Measurements from ENCODE around the gene MALSU1. TPM values are rescaled to one million over a fixed set of nuclear protein-coding genes. Genes with fewer than 3 reads are reported as not detected.
A peak's percentile ranks its signal among the peaks of the same experiment; 100 is the strongest.

The MALSU1 gene
- total RNA-seq, 1 donor from 2014 or later: 40.9 TPM

GRCh38 chr7:23336086-23336485 is 36.9 kb downstream of the MALSU1 start:
- no peak overlapping the region for H3K4me3 Mint-ChIP-seq (ENCODE audit: unreplicated experiment)
- no peak for DNase-seq (ENCODE audit: low spot score)
- H3K4me1 Mint-ChIP-seq (ENCODE audit: low read depth): peaks cover 80% of the 10 kb centered on the region
- TF ChIP-seq, protein P1, sequence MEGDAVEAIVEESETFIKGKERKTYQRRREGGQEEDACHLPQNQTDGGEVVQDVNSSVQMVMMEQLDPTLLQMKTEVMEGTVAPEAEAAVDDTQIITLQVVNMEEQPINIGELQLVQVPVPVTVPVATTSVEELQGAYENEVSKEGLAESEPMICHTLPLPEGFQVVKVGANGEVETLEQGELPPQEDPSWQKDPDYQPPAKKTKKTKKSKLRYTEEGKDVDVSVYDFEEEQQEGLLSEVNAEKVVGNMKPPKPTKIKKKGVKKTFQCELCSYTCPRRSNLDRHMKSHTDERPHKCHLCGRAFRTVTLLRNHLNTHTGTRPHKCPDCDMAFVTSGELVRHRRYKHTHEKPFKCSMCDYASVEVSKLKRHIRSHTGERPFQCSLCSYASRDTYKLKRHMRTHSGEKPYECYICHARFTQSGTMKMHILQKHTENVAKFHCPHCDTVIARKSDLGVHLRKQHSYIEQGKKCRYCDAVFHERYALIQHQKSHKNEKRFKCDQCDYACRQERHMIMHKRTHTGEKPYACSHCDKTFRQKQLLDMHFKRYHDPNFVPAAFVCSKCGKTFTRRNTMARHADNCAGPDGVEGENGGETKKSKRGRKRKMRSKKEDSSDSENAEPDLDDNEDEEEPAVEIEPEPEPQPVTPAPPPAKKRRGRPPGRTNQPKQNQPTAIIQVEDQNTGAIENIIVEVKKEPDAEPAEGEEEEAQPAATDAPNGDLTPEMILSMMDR (IDR thresholded peaks at IDR 0.05): no peak
- peaks cover 6% of the 10 kb centered on the region for H3K9me3 Mint-ChIP-seq (ENCODE audit: low read depth)
- peaks cover 20% of the 10 kb centered on the region for H3K36me3 Mint-ChIP-seq (ENCODE audit: low read depth)
- H3K27me3 Mint-ChIP-seq (ENCODE audit: low read depth): no peaks in the 10 kb centered on the region
- peak overlapping the region; percentile 91 for H3K27ac Mint-ChIP-seq (ENCODE audit: unreplicated experiment)

DNA sequence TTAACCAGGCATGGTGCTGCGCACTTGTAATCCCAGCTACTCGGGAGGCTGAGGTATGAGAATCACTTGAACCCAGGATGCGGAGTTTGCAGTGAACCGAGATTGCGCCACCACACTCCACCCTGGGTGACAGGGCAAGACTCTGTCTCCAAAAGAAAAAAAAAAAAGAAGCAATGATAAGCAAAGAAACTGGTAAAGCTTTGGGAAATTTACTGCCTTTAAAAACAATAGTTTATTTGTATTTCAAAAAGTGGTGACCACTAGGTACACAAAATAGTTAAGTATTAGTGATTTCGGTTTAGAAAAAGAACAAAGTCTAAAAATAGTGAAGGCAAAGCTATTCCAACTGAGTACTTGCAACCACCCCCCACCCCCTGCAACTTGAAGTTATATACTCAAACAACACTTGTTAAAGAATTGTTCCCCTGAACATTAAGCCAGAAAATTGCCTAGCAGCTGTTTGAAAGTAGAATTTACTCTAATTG is 37.7 kb downstream of the MALSU1 start:
- DNase-seq (ENCODE audit: low spot score): no peak
- H3K9me3 Mint-ChIP-seq (ENCODE audit: low read depth): peaks cover 6% of the 10 kb centered on the region
- no peak overlapping the region for H3K4me3 Mint-ChIP-seq (ENCODE audit: unreplicated experiment)
- H3K36me3 Mint-ChIP-seq (ENCODE audit: low read depth): peaks cover 19% of the 10 kb centered on the region
- peaks cover 76% of the 10 kb centered on the region for H3K4me1 Mint-ChIP-seq (ENCODE audit: low read depth)
- no peak overlapping the region for H3K27ac Mint-ChIP-seq (ENCODE audit: unreplicated experiment)
- TF ChIP-seq, protein P1 (IDR thresholded peaks at IDR 0.05): no peak
- no peaks in the 10 kb centered on the region for H3K27me3 Mint-ChIP-seq (ENCODE audit: low read depth)

DNA sequence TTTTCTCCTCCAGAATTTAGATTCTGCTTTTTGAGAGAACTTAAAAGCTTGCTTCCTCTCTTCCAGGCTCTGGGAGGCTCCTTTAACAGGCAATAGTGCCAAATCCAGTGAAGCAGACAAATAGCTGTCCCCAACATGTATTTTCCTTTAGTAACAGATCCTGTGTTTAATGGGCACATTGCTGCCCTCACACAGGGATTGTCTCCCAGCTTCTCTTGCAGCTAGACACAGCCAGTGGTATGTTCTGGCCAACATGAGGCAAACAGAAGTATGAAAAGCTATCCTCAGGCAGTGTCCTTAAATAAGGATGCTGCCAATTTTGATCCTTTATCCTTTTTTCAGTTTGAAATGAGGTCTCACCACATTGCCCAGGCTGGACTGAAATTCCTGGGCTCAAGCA is 38.2 kb downstream of the MALSU1 start:
- peaks cover 6% of the 10 kb centered on the region for H3K9me3 Mint-ChIP-seq (ENCODE audit: low read depth)
- DNase-seq (ENCODE audit: low spot score): no peak
- H3K27ac Mint-ChIP-seq (ENCODE audit: unreplicated experiment): peak overlapping the region; percentile 25
- H3K27me3 Mint-ChIP-seq (ENCODE audit: low read depth): no peaks in the 10 kb centered on the region
- peaks cover 19% of the 10 kb centered on the region for H3K36me3 Mint-ChIP-seq (ENCODE audit: low read depth)
- peaks cover 72% of the 10 kb centered on the region for H3K4me1 Mint-ChIP-seq (ENCODE audit: low read depth)
- no peak overlapping the region for H3K4me3 Mint-ChIP-seq (ENCODE audit: unreplicated experiment)
- TF ChIP-seq, protein P1 (IDR thresholded peaks at IDR 0.05): no peak

DNA sequence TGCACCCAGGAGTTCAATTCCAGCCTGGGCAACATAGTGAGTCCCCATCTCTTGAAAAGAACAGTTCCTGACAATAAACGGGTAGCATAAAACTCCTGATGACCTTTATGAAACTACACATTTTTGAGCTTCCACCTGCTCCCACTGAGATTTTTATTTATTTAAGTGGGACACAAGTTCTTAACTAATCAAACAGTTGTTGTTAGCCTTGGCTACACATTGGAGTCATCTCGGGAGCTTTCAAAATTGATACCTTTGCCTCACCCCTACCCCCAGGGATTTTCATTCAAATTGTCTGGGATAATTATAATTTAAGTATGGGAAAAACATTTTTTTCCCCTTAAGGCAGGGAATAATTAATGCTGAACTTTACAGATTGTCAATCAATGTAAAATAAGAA is 39.3 kb downstream of the MALSU1 start:
- peaks cover 21% of the 10 kb centered on the region for H3K36me3 Mint-ChIP-seq (ENCODE audit: low read depth)
- H3K27me3 Mint-ChIP-seq (ENCODE audit: low read depth): no peaks in the 10 kb centered on the region
- H3K27ac Mint-ChIP-seq (ENCODE audit: unreplicated experiment): no peak overlapping the region
- H3K4me1 Mint-ChIP-seq (ENCODE audit: low read depth): peaks cover 64% of the 10 kb centered on the region
- no peak for DNase-seq (ENCODE audit: low spot score)
- no peak overlapping the region for H3K4me3 Mint-ChIP-seq (ENCODE audit: unreplicated experiment)
- TF ChIP-seq, protein P1 (IDR thresholded peaks at IDR 0.05): no peak
- peaks cover 6% of the 10 kb centered on the region for H3K9me3 Mint-ChIP-seq (ENCODE audit: low read depth)

GRCh38 chr7:23338863-23339262 is 39.7 kb downstream of the MALSU1 start:
- DNase-seq (ENCODE audit: low spot score): no peak
- TF ChIP-seq, protein P1 (IDR thresholded peaks at IDR 0.05): no peak
- H3K27ac Mint-ChIP-seq (ENCODE audit: unreplicated experiment): peak overlapping the region; percentile 52
- peaks cover 64% of the 10 kb centered on the region for H3K4me1 Mint-ChIP-seq (ENCODE audit: low read depth)
- no peak overlapping the region for H3K4me3 Mint-ChIP-seq (ENCODE audit: unreplicated experiment)
- no peaks in the 10 kb centered on the region for H3K27me3 Mint-ChIP-seq (ENCODE audit: low read depth)
- peaks cover 6% of the 10 kb centered on the region for H3K9me3 Mint-ChIP-seq (ENCODE audit: low read depth)
- H3K36me3 Mint-ChIP-seq (ENCODE audit: low read depth): peaks cover 24% of the 10 kb centered on the region

Measured in chondrocyte (in vitro differentiated cells).